Measurements from ENCODE around the gene PTGER4.

Gene PTGER4

DNA sequence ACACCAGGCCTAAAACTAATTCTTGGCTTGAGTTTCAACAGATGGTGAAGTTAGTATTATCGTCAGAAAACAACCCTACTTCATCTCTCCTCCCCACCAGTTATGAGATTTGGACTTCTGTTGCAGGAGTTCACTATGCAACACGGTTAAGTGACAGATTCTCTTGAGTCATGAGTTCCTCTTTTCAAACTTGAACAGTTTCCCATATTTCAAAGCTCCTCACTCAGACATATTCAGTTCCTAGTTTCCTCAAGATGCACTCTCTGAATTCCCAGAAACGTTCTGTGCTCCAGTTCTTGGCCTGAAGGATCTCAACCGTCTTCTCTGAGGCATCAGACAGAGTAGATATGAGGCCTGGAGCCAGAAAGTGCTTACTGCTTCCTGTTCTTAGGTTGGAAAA, 7.3 kb upstream of the PTGER4 start:
- no peak for DNase-seq

DNA sequence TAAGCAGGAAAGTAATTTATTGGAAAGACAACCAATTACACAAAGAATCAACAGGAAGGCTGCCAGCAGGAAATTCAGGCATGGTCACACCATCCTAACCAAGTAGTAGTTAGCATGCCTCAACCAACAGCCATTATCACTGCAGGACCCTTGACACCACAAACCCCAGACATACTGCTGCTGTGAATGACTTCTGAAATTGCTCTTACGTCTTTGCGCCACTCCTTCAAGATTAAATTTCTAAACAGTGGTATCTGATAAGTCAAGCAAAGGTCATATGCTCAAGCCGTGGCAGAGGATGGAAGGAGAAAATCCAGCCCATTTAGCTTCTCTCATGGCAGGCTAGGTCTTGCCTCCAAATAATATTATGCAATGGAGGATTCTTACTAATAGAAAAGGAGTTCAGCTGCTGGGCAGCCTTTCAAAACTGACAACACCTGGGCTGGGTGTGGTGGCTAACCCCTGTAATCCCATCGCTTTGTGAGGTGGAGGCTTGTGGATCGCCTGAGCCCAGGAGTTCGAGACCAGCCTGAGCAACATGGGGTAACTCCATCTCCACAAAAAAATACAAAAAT, 5.0 kb upstream of the PTGER4 start:
- DNase-seq, result no peak

DNA sequence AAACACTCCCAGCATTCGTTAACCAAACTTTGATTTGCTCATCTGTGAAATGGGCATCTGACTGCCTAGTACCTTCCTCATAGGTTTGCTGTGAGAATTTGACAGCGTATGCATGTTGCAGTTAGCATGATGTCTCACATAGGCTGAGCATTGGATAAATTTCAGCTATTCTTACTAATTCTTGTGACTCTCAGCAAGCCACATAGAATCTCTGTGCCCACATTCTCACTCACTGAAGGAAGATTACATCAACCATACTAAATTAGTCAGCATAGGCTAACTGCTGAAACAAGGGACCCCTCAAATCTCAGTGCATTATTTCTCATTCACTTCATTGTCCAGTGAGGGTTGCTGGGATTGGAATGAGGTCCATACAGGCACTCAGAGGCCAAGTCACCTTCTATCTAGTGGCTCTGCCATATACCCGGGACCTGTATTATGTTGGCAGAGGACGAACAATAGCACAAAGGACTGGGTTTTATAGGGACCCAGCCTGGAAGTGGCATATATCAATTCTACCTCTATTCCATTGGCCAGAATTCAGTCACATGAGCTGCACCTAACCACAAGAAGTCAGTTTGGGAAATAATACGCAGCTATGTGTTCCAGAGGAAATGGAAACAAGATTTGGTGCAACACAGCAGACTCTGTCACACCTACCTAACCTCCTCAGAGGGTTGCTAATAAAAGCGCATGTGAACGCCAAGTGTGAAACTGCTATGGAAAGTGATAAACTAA, 4.2 kb upstream of the PTGER4 start:
- DNase-seq, result no peak

DNA sequence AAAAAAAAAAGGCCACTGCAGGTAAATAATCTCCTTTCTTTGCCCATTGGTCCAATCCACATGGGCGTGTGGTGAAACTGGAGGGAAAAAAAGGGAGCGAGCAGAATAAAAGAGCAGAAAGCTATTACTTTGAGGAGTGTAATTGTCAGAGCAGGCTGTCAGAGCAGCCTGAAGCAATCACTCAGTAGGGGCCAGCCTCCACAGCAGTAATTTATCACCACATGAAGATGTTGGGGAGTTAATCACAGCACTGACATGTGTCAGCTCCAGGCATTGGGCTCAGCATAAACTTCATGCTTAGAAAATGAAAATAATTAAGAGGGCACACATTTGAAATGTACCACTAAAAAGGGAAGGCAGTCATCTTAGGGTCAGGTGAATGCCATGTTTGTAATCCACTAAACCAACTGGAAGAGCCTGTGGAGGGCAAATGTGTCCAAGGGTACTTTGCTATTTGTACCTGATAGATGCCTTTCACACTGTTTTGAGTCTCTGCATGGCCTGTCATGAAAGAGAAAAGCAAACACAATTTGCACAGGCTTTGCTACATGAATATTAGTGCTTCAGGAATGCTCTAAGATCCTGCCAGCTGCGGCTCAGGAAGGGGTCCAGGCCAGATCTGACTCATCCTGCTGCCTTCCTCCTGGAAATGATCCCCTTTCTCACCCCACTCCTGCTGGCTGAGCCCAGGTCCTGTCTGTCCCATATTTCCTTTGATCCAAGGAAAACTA, 2.9 kb upstream of the PTGER4 start:
- DNase-seq, result no peak

DNA sequence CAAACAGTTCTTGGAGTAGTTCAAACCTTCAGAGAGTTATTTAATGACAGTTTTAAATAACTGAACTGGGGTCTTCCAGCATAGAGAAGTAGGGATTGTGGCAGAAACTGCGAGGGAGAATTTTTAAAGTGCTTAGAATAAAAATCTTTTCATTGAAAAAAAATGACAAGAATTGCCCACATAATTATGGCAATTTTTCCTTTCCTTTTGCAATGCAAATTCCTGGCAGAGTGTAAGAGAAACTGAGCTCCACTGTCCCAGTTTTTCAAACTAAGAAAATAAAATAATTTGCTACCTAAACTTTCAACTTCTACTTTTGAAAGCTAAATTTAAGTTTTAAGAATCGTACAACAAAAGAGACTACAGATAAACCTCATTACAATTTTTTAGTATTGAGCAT, 2.3 kb upstream of the PTGER4 start:
- DNase-seq, result no peak

DNA sequence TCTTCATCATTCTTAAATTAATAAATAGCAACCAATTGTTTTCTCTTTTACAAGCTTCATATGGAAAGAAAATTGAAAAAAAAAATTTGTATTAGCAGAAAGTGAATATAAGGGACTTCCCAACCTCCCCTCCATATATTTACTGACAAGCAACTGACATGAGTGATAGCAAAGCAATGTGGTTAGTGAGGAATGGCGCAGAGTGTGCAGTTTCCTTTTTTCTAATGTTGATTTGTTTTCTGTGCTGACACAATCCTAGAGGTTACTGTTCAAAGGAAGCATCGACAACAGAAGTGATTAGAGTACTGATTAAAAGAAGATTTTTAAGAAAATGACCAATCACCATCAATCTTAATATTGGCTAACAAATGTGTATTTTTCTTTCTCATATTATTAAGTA, 1.7 kb upstream of the PTGER4 start:
- DNase-seq, result no peak

DNA sequence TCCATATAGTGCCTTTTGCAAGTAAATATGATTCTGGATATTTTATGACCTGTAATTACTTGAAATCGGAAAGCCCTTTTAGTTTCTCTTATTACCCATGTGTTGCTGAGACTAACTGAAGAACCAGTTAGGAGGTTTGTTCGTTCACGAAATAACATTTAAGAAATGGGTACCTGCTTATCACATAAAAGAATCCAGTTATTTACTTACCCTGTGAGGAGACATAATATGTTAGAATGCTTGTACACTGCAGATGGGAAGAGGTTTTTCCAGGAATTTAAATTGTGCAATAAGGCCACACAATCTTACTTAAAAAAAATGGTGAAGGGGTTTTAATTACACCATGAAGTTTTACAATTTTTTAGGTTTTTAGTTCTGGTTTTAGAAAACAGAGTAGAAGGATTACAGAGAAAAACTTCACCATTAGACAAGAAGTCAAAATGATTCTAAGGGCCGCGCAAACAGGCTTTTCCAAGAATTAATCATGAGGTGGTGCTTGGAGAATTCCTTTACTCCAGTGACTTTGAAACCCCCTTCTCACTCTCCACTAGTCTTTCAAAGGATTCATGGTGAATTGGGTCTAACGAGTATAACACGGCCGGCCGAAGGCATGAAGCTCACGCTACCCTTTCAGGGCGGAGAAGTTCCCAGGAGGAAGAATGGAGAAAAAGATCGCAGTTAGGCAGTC, 1.1 kb upstream of the PTGER4 start:
- DNase-seq, result no peak

DNA sequence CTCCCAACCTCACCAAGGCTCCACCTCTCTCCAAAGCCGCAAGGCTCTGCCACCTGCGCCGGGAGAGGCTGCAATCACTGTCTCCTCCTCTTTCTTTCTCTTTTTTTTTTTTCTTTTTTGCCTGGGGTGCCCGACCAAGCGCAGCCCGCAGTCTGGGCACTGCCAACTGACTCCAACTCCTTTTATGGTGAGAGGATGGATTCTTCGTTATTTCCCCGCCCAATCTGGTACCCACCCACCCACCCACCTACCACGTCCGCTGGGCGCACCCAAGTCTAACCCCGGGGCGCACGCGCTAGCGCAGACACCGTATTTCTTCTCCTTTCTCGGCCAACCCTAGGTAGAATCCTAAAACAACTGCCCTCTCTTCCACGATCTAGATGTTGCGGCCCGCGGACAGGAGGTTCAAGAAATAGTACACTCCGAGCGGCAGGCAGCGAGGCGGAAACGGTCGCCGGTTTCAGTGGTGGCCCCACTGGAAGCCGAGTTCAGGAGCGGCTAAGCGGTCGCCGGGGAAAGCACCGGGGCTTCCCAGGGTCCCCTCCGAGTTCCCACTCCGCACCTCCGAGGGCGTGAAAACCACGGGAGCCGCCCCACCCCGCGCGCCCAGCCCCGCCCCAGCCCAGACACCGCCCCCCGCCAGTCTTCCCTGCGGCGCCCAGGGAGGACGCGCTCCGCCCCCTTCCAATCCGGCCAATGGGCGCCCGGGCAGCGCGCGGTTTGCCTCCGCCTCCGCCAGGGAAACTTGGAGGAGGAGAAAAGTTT, 385 bp upstream of the PTGER4 start:
- no peak for DNase-seq

DNA sequence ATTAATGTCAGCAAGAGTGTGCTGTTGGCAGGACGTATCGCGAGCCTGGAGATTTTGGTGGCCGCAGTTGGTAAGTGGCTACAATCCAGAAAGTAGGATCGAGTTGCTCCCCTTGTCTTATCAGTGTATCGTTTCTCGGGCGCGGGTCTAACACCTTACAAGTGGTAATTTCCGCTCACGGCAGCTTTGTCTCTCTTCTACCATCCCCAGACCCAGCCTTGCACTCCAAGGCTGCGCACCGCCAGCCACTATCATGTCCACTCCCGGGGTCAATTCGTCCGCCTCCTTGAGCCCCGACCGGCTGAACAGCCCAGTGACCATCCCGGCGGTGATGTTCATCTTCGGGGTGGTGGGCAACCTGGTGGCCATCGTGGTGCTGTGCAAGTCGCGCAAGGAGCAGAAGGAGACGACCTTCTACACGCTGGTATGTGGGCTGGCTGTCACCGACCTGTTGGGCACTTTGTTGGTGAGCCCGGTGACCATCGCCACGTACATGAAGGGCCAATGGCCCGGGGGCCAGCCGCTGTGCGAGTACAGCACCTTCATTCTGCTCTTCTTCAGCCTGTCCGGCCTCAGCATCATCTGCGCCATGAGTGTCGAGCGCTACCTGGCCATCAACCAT, 1.1 kb downstream of the PTGER4 start:
- no peak for DNase-seq

DNA sequence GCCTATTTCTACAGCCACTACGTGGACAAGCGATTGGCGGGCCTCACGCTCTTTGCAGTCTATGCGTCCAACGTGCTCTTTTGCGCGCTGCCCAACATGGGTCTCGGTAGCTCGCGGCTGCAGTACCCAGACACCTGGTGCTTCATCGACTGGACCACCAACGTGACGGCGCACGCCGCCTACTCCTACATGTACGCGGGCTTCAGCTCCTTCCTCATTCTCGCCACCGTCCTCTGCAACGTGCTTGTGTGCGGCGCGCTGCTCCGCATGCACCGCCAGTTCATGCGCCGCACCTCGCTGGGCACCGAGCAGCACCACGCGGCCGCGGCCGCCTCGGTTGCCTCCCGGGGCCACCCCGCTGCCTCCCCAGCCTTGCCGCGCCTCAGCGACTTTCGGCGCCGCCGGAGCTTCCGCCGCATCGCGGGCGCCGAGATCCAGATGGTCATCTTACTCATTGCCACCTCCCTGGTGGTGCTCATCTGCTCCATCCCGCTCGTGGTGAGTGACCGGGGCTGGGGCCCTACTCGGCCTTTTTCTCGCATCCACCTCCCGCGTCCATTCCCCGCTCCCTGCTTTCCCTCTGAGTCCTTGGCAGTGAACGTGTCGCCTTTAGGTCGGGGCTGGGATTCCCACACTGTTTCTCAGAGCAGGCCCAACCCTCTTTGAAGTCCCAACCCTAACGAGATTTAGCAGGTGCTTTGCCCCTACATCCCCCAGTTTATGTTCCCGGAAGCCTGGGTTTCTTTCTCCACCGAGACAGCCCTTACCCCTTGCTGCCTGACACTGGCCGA, 1.8 kb downstream of the PTGER4 start:
- DNase-seq, result no peak

DNA sequence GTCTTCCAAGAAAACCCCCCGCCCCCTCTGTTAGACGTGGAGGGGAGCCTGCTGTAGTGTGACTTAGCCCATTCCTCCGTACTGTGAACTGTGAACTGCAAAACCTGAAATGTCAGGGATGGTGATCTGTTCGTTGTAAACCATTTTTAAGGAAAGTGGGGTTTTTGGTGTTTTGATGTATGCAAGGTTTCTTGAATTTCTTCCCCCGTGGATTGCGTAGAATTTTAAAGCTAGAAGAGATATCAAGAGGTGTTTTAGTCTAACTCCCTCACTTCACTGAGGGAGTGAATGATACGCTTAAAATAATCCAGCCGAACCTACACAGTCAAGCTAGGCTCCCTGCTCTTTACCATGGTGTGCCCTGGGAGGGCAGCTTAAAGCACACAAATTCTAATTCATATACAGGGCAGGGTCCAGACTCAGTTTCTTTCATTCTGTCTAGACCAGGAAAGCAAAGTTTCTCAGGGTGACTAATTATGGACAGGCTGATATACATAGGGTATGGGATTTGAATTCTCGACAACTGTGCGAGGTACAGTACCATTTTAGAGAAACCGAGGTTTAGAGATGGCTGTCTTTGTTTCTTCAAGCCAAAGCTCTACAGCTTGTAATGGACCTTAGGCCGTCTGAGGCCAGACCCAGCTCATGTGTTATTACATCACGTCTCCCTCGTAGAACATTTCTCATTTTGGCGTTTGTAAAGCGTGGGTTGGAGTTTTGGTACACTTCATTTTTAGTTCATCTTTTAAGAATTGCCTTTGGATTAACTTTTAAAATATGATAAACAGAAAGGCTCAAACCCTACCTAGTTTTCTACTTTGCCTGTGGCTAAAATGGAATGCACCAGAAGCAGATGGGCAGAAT, 2.7 kb downstream of the PTGER4 start:
- DNase-seq, result no peak

DNA sequence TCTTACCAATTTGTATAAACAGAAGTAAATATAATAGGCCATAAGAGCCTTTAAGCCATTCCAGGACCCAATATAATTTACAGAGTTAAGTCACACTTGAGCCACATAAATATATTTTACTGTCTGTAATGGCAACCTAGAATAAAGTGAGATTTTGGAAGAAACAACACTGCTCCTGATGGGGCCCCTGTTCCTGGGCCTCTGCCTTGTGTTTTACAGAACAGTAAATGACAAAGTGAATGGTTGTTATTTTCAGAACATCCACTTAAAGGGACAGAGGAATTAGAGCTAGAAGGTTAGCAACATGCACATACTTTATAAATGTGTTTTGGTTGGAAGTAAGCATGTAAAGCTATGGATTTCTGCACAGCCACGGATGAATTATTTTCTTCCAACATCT, 3.6 kb downstream of the PTGER4 start:
- no peak for DNase-seq

DNA sequence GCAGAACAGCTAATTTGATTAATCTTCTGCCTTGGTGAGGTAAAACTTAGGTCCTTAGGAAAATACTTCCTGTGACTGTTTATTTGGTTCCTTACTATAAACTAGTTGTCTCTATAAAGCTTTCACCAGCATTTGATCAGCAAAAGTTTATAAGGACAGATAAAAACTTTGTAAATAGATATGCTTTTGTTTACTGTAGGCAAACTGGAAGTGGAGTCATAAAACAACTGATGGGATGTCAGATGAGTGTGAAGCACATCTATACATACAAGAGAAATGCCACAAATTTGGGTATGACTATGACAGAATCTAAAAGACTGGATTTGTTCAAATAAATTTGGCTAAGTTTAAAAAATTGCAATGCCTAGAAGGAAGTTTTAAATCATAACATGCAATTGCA, 5.5 kb downstream of the PTGER4 start:
- DNase-seq, result no peak

DNA sequence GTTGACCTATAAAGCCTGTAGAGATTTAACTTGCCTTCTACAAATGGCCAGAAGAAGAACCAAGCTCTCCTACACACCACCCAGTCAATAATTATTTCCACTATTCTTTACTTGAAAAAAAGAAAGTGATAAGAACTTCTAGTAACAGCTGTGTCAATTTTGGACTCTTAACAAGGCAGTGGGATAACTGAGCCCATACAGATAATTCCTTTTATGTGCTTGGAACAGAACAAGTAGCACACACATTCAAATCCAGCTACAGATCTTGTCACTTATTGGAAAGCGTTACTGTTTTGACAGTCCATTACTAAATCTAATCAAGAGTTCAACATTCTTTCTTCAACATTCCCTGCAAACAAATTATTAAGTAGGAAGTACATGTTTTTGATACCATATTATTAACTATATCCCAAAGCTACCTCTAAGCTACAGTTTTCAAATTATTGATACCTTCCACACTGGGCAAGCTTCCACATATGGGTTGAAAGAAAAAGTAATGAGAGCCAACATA, 6.3 kb downstream of the PTGER4 start:
- DNase-seq, result no peak

DNA sequence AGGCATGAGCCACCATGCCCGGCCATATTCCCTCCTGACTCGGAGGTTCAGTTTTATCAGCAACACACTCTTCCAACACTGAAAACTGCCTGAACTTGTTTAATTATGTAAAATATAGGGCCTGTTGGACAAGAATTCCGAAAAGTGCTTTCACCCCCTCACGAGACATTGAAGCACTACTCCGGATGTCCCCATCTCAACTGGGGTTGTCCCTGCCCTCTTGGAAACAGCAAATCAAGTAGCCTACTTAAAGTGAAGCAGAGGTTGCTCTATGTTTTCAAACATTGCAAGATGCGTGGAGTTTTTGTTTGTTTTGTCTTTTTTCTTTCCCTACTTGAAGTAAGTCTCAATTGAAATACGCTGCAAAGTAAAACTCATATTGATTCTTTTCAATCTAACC, 7.6 kb downstream of the PTGER4 start:
- no peak for DNase-seq

DNA sequence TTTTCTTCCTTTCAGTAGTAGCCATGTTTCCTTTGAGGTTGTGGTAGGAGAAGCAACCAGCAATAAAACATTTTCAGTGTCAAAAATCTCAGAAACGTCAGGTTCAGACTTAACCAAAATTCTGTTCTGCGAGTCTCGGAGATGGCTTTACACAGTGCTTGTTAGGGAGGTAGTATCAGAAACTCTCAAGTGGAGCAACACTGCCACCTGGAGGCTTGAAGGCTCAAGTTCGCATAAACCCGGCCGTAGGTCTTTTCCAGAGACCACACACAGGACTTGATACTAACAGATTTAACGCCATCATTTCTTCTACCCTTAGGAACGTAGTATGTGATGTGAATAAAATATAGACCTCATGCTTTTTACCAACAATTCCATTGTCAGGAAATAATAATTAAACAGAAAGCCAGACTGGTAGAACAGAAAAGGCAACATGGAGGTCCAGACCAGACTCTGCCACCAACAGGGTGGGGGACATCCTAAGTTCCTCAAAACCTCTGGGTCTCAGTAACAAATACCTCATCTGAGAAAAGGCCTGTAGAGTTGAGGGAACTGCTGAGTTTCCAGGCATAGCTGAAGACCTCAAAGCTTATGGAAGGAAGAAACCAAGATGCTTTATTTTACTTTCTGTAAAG, 8.5 kb downstream of the PTGER4 start:
- DNase-seq, result peak; percentile 4

DNA sequence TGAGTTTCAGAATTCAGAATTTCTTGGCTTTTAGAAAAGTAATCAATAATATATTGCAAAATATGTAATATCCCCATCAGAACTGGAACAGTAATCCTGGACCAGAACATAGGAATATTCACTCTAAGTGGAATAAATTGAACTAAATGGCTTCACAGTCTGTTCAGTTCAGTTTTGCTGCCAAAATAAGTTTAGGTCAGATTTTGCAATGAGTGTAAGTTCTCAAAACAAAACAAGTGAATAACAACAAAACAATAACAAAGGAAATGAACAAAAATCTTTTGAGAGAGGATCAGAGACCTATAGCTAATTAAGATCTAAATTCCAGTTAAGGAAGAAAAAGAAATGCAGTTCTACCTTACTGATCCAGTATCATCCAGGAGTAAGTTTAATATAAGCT, 9.3 kb downstream of the PTGER4 start:
- no peak for DNase-seq

DNA sequence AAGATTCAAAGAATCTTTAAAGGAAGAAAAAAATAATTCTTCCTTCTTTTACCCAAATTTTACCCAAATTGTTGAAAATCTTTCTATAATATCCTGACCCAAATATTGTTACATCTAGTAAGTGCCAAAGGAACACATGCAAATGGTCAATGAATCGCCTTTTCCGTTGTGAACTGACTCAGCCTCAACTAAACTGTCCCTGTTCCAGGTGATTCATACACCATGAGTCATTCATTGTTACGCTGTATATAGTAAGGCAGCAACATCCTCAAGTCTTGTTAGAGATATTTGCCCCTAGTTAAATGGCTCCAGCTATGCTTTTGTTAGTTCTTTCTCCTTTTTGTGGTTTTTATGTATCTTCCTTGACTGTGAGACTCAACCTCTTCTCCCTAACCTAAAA, 9.7 kb downstream of the PTGER4 start:
- no peak for DNase-seq

DNA sequence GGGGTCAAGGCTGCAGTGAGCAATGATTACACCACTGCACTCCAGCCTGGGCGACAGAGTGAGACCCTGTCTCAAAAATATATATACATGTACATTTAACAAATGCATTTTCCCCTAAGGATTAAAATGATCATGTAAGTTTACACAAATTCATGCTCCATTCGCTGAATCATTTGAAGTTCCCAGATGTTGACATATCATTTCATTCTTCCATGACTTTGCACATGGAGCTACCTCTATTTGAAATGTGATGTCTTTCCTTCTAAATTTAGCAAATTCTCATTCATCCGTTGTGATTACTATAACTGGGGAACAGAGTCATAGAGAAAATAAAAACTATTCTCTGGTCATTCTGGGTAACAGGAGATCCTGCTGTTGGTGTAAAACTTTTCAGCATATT, 10.6 kb downstream of the PTGER4 start:
- DNase-seq, result no peak

DNA sequence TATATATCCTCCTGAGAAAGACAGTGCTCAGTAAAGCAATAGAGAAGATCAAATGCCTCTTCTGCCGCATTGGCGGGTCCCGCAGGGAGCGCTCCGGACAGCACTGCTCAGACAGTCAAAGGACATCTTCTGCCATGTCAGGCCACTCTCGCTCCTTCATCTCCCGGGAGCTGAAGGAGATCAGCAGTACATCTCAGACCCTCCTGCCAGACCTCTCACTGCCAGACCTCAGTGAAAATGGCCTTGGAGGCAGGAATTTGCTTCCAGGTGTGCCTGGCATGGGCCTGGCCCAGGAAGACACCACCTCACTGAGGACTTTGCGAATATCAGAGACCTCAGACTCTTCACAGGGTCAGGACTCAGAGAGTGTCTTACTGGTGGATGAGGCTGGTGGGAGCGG, 12.2 kb downstream of the PTGER4 start:
- DNase-seq, result no peak

Measured in GF-D8 (cell line).